Endothelial cell of umbilical vein (primary cell): ENCODE results near the gene SHMT1. TPM values are rescaled to one million over a fixed set of nuclear protein-coding genes. Genes with fewer than 3 reads are reported as not detected.

Experiments
- BruUV-seq: library from RNA; stranded (reverse); fragments of 400-500 nt; replicated peaks from 2 replicates; lab custom pipeline; 2021; lab: Mats Ljungman, UMichigan
- CTCF ChIA-PET: fragments of 300-600, 350-600 bp; sonication (Branson Sonifier 250); formaldehyde crosslinking; loops from one replicate; lab custom pipeline; 2021; ENCODE audit warnings: antibody characterized with exemption, inconsistent platforms; lab: Charles Lee
- POLR2A ChIA-PET: fragments of 300-600, 350-600 bp; sonication (Branson Sonifier 250); formaldehyde crosslinking; loops from one replicate; lab custom pipeline; 2021; ENCODE audit warnings: antibody characterized with exemption, inconsistent platforms; lab: Charles Lee
- DNase-seq: peaks from one replicate; pipeline ENCODE4 v3.0.0-alpha.2; 2011; ENCODE audit warnings: low read depth, low spot score
- FAIRE-seq: peaks from 2 replicates; lab custom pipeline; 2011; peaks lifted over from hg19 to GRCh38; lab: Jason Lieb, UNC
- H2AFZ ChIP-seq: 2 replicates; pipeline ENCODE4 v1.6.0; 2012; ENCODE audit warnings: low read depth, low read length, control low read depth, inconsistent platforms
- H3K27ac ChIP-seq: 2 replicates; pipeline ENCODE4 v1.5.1; 2011; ENCODE audit warnings: low read depth, mild to moderate bottlenecking, control low read depth, low read length, moderate library complexity; ENCODE audit not compliant: insufficient read depth
- H3K27me3 ChIP-seq, 2 experiments: 2 replicates each; pipeline versions ENCODE4 v1.6.0 to v1.6.1; 2011; ENCODE audit warnings: low read length in 2 of 2, mixed read lengths in 1 of 2; ENCODE audit not compliant: control insufficient read depth in 2 of 2, insufficient read depth in 2 of 2
- H3K36me3 ChIP-seq, 2 experiments: 2 replicates in 1 of 2; 3 replicates in 1 of 2; pipeline ENCODE4 v1.5.1; 2011; ENCODE audit warnings: low read length in 2 of 2, mild to moderate bottlenecking in 1 of 2, moderate library complexity in 1 of 2; ENCODE audit not compliant: control insufficient read depth in 2 of 2, insufficient read depth in 2 of 2; ENCODE audit errors: extremely low read depth in 1 of 2
- H3K4me1 ChIP-seq: 3 replicates; pipeline ENCODE4 v1.5.1; 2011; ENCODE audit warnings: mild to moderate bottlenecking, low read length; ENCODE audit not compliant: control insufficient read depth, insufficient read depth; ENCODE audit errors: extremely low read depth
- H3K4me2 ChIP-seq: 2 replicates; pipeline ENCODE4 v1.6.1; 2011; ENCODE audit warnings: low read length, control low read depth, mixed read lengths; ENCODE audit not compliant: insufficient read depth
- H3K4me3 ChIP-seq, 3 experiments: fragments of 200-600 bp in 1 of 3; sonication (generic), shearing (Covaris generic) in 1 of 3; replicated peaks in 1 of 3; 2 replicates each; pipeline ENCODE4 v1.5.1; 2011 to 2016; ENCODE audit warnings: control low read depth in 3 of 3, low read length in 3 of 3, mild to moderate bottlenecking in 2 of 3, inconsistent platforms in 1 of 3, low read depth in 1 of 3, moderate library complexity in 1 of 3; ENCODE audit not compliant: insufficient read depth in 1 of 3
- H3K79me2 ChIP-seq: 2 replicates; pipeline ENCODE4 v1.6.0; 2012; ENCODE audit warnings: low read length, inconsistent platforms; ENCODE audit not compliant: control insufficient read depth, insufficient read depth
- H3K9ac ChIP-seq: replicated peaks from 2 replicates; pipeline ENCODE3; 2011; ENCODE audit warnings: low read length, control low read depth; ENCODE audit not compliant: insufficient read depth; ENCODE audit errors: extremely low read depth
- H3K9me1 ChIP-seq: replicated peaks from 3 replicates; pipeline ENCODE4 v1.6.0; 2011; ENCODE audit warnings: mild to moderate bottlenecking, low read length; ENCODE audit not compliant: control insufficient read depth, insufficient read depth; ENCODE audit errors: extremely low read depth
- H3K9me3 ChIP-seq: replicated peaks from 2 replicates; pipeline ENCODE4 v1.5.1; 2012; ENCODE audit warnings: low read length, inconsistent platforms; ENCODE audit not compliant: control insufficient read depth, insufficient read depth
- H4K20me1 ChIP-seq: replicated peaks from 2 replicates; pipeline ENCODE3; 2011; ENCODE audit warnings: mild to moderate bottlenecking, low read length; ENCODE audit not compliant: control insufficient read depth, insufficient read depth; ENCODE audit errors: extremely low read depth
- EZH2 ChIP-seq: IDR thresholded peaks from 2 replicates; pipeline ENCODE4 v1.6.1; 2012; ENCODE audit warnings: borderline replicate concordance, low read depth, mild to moderate bottlenecking, moderate library complexity, low read length, inconsistent platforms; ENCODE audit not compliant: severe bottlenecking
- FOS ChIP-seq: IDR thresholded peaks from 2 replicates; pipeline ENCODE4 v1.6.1; 2011; ENCODE audit warnings: mild to moderate bottlenecking, low read length, moderate library complexity, borderline replicate concordance; ENCODE audit not compliant: insufficient read depth
- GATA2 ChIP-seq: IDR thresholded peaks from 2 replicates; pipeline ENCODE4 v1.7.0; 2011; ENCODE audit warnings: low read depth, mild to moderate bottlenecking, moderate library complexity, mixed read lengths, low read length; ENCODE audit not compliant: insufficient read length, insufficient read depth
- JUN ChIP-seq: IDR thresholded peaks from 2 replicates; pipeline ENCODE4 v1.6.1; 2011; ENCODE audit warnings: borderline replicate concordance, low read depth; ENCODE audit not compliant: insufficient read length, insufficient read depth
- MYC ChIP-seq: IDR thresholded peaks from one replicate; pipeline ENCODE4 v1.6.1; 2011; ENCODE audit warnings: mild to moderate bottlenecking, low read depth, low read length
- POLR2A ChIP-seq: IDR thresholded peaks from 2 replicates; pipeline ENCODE4 v1.6.1; 2012; ENCODE audit warnings: low read depth, mild to moderate bottlenecking, control low read depth, low read length
- POLR2AphosphoS5 ChIP-seq: IDR thresholded peaks from 2 replicates; pipeline ENCODE4 v1.6.1; 2012; ENCODE audit warnings: low read depth, mild to moderate bottlenecking, control low read depth, low read length, moderate library complexity; ENCODE audit not compliant: insufficient read depth
- dilution Hi-C: fragments of 300-500 bp; cut with MboI; formaldehyde crosslinking; loops from one replicate; pipeline ENCODE4 v1.15.0; 2019; ENCODE audit warnings: low sequenced_read_pairs; ENCODE audit not compliant: extremely low pct_ligation_motif_present
- intact Hi-C: fragments of 100-400 bp; cut with micrococcal nuclease; formaldehyde crosslinking; loops from one replicate; pipeline ENCODE4 v1.10.0; 2022
- polyA plus RNA-seq, 4 experiments: library from polyadenylated mRNA; depleted of rRNA in 3 of 4; stranded (reverse) in 3 of 4; unstranded in 1 of 4; fragments of >200 nt; gene quantifications; 2 replicates each; pipeline versions ENCODE4 v1.2.1 to v1.2.3, GENCODE V29; 2011 to 2012; ENCODE audit warnings: missing spikeins in 1 of 4
- total RNA-seq: library from RNA; stranded (reverse); gene quantifications from 2 replicates; pipeline ENCODE4 v1.2.3, GENCODE V29; 2021
- TF ChIP-seq, protein P1 (sequence below), 2 donors: IDR thresholded peaks; 1 replicate in 1 of 2; 2 replicates in 1 of 2; pipeline ENCODE4 v1.5.1; 2011; ENCODE audit warnings: low read length in 2 of 2, mild to moderate bottlenecking in 2 of 2, moderate library complexity in 2 of 2, control low read depth in 1 of 2, inconsistent platforms in 1 of 2, low read depth in 1 of 2; ENCODE audit not compliant: insufficient read depth in 1 of 2; ENCODE audit errors: extremely low read depth in 1 of 2
- TF ChIP-seq, protein P2 (sequence below): IDR thresholded peaks from 2 replicates; pipeline ENCODE4 v1.6.1; 2011; ENCODE audit not compliant: insufficient read depth, insufficient read length

The SHMT1 gene
- total and polyA plus RNA-seq, 2 donors (not counting 3 experiments of a cell fraction or from before 2014, with no cell fraction given), result 18.9 to 27.6 TPM

- FAIRE-seq (no peak), DNase-seq (no peak)
- Histone ChIP-seq H3K27me3 (no peaks in the 10 kb centered on the region), H3K4me3 (no peak overlapping the region), H2AFZ (no peak overlapping the region), H3K9me3 (no peaks in the 10 kb centered on the region), H3K4me2 (no peak overlapping the region), H3K27ac (no peak overlapping the region), H3K9ac (no peak overlapping the region), H3K9me1 (no peaks in the 10 kb centered on the region), H4K20me1 (no peaks in the 10 kb centered on the region), H3K36me3 (peaks cover 3 to 42% of the 10 kb centered on the region in 2 experiments), H3K79me2 (no peaks in the 10 kb centered on the region), H3K4me1 (no peaks in the 10 kb centered on the region)
- ChIA-PET POLR2A (interaction anchor here (0.7 kb wide), 1 partner anchor 13 kb away, joined by 9 read pairs; no protein-coding TSS in a partner anchor), CTCF (no interaction called here)
- dilution Hi-C loops, result no loop called here
- intact Hi-C loops, result no loop called here
- no TSS peak for BruUV-seq
- no peak for TF ChIP-seq JUN
- TF ChIP-seq POLR2A, result no peak
- no peak for TF ChIP-seq POLR2AphosphoS5
- TF ChIP-seq, protein P1, sequence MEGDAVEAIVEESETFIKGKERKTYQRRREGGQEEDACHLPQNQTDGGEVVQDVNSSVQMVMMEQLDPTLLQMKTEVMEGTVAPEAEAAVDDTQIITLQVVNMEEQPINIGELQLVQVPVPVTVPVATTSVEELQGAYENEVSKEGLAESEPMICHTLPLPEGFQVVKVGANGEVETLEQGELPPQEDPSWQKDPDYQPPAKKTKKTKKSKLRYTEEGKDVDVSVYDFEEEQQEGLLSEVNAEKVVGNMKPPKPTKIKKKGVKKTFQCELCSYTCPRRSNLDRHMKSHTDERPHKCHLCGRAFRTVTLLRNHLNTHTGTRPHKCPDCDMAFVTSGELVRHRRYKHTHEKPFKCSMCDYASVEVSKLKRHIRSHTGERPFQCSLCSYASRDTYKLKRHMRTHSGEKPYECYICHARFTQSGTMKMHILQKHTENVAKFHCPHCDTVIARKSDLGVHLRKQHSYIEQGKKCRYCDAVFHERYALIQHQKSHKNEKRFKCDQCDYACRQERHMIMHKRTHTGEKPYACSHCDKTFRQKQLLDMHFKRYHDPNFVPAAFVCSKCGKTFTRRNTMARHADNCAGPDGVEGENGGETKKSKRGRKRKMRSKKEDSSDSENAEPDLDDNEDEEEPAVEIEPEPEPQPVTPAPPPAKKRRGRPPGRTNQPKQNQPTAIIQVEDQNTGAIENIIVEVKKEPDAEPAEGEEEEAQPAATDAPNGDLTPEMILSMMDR (IDR thresholded peaks at IDR 0.05; ENCODE audit: extremely low read depth in 1 of 2, insufficient read depth in 1 of 2, low read depth in 1 of 2, low read length in 2 of 2), result no peak
- TF ChIP-seq EZH2, result no peak
- no peak for TF ChIP-seq FOS
- TF ChIP-seq MYC, result no peak
- no peak for TF ChIP-seq GATA2
- TF ChIP-seq, protein P2, sequence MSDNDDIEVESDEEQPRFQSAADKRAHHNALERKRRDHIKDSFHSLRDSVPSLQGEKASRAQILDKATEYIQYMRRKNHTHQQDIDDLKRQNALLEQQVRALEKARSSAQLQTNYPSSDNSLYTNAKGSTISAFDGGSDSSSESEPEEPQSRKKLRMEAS, result no peak
Measured at GRCh38 chr17:18326572-18326971, 36.8 kb downstream of the SHMT1 start.
